CD4-positive, alpha-beta T cell treated with Interleukin-4 for 4 hours (primary cell): ENCODE measurements around the gene GJD4.
A peak's percentile ranks its signal among the peaks of the same experiment; 100 is the strongest.

Experiments
- DNase-seq: peaks from one replicate; pipeline ENCODE4 v3.0.0-alpha.2; 2020

The GJD4 gene, protein sequence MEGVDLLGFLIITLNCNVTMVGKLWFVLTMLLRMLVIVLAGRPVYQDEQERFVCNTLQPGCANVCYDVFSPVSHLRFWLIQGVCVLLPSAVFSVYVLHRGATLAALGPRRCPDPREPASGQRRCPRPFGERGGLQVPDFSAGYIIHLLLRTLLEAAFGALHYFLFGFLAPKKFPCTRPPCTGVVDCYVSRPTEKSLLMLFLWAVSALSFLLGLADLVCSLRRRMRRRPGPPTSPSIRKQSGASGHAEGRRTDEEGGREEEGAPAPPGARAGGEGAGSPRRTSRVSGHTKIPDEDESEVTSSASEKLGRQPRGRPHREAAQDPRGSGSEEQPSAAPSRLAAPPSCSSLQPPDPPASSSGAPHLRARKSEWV

GRCh38 chr10:35605191-35605590, at the start of gene GJD4:
Gene GJD4, plus strand, starts transcription at chr10:35605341. Its CDS starts 227 bp downstream, at chr10:35605568.
- DNase-seq = no peak

GRCh38 chr10:35555962-35556930, 48.9 kb upstream of the GJD4 start:
- DNase-seq = no peak

- DNase-seq = no peak
These were observed 46.9 kb upstream of the GJD4 start for GRCh38 chr10:35558276-35558675.

DNA sequence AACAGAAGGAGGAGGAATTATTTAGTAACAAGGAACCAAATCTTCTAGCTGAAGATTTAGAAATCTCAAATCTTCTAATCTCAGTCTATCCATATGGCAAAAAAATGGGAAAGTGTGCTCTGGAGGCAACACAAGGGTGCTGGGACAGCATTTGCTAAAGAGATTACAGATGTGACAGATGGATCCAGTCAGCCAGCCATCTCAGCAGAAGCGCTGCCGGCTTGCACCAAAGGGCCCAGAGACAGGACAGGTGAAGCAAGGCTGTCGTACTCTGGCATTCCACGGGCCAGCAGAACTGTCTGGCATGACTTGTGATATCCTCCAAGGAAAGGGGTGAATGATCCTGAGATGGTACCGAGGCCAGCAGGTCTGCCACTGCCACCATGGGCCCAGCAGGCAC, 45.7 kb upstream of the GJD4 start:
- DNase-seq = no peak

GRCh38 chr10:35561715-35562114, 43.4 kb upstream of the GJD4 start:
- no peak for DNase-seq

DNA sequence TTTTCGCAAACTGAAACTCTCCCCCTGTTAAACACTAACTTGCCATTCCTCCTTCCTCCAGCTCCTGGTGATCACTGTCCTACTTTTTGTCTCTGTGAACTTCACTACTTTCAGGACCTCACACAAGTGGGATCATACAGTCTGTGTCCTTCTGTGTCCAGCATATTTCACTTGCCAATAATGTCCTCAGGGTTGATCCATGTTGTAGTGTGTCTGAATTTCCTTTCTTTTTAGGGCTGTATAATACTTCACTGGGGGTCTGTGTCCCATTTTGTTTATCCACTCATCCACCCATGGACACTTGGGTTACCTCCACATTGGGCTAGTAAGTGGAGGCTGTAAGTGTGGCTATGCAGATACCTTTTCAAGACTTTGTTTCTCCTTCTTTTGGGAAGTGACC, 42.7 kb upstream of the GJD4 start:
- DNase-seq = no peak

DNA sequence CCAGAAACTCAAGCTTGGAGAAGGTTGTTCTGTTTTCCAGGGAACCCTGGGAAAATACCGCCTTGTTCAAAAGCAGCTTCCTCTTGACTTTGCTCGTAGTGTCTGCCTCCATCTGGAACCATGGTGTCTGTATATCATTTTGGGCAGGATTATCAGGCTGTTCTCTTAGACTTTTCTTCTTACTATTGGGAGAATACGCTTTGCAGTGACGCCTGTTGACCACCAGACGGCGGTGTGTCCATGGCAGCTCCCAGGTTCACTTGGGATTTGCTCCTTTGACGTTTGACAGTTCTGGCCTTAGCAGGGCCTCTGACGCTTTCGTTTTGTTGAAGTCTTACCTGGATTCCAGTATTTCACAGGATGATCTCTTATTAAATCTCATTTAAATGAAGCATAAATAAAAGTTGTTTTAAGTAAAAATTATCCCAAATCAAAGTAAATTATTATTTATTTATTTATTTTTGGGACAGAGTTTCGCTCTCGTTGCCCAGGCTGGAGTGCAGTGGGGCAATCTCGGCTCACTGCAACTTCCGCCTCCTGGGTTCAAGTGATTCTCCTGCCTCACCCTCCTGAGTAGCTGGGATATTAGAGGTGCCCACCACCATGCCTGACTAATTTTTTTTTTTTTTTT, 41.8 kb upstream of the GJD4 start:
- peak; percentile 38 for DNase-seq

DNA sequence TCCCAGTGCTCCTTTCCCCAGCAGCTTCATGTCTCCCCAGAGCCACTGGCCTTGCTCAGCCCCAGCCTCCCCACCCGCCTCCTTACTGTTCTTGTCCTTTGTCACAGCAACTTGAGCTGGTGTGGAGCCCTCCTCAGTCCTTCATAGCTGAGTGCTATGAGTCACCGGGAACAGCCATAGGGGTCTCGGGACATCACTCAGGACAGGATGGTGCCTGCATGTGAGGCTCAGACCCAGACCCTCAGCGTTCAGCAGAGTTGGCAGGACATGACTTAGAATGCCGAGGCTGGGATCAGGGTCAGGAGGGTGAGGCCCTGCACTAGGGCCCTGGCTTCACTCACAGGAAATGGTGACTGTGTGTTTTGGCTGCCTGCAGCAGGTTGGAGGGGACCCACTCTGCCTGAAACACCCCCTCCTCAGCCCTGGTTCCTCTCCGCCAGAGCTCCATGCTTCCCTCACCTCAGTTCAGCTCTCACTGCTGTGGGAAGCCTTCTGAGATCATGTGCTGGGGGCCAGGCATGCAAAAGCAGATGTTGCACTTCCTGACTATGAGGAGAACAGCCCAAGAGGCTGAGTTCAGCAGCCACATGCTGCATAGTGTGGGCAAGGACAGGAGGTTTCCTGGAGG, 40.7 kb upstream of the GJD4 start:
- no peak for DNase-seq

DNA sequence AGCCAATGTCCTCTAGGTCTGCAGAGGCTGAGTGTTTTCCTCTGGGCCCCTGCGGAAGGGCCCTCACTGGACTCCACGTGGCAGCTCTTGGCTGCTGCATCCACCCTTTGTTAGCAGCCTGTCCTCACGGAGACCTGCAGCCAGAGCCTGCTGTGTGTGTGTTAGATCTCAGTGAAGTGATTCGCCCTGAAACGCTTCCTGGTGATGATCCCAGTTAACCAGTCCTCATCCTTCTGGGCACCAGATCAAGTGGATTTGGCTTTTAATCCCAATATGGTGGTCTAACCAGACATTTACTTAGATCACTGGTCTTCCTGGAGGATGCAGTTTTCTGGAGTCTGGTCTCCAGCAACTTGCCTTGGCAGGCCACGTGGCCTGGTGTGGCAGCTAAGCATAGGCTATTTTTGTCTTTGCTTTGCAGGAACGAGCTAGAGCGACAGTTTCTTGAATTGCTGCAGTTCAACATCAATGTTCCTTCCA, 39.5 kb upstream of the GJD4 start:
- no peak for DNase-seq

DNA sequence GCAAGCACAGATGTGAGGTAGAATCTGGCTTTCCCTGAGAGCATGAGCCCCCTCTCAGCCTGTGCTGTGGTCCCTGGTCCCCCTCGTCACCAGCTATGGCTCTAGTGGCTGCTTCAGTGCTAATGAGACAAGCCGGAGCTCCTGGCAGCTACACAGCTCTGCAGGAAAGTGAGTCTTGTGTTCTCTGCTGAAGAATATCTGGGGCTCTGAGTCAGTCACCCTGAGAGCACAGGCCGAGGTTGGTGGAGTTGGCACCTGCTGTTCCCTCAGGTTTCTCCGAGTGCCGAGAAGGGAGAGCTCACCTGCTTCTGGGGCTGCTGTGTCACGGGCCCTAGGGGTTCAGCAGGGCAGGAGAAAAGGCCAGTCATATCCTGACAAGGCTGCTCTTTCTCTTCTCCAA, 37.2 kb upstream of the GJD4 start:
- DNase-seq = no peak

DNA sequence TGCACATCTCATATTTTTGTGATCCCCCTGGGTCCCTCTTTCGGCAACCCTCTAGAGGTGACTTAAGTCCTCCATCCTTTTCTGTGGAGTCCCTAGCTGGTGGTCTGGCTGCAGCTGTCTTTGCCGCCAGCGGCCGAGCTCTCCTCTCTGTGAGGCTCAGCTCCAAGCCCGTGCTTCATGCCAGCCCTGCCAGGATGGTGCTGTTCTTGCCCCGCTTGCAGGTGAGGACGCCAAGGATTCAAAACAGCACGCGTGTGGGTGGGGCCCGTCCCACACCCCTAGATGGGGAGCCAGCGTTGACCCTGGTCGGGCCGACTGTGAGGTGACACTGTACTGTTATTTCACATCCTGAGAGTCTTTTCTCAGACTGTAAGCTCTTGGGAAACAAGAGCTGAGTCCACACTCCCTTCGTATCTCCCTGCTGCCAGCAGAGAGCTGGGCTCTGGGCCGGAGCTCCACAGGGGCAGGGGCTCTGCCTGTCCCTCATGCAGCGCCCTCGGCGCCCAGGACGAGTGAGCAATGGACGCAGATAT, 36.6 kb upstream of the GJD4 start:
- DNase-seq = no peak

DNA sequence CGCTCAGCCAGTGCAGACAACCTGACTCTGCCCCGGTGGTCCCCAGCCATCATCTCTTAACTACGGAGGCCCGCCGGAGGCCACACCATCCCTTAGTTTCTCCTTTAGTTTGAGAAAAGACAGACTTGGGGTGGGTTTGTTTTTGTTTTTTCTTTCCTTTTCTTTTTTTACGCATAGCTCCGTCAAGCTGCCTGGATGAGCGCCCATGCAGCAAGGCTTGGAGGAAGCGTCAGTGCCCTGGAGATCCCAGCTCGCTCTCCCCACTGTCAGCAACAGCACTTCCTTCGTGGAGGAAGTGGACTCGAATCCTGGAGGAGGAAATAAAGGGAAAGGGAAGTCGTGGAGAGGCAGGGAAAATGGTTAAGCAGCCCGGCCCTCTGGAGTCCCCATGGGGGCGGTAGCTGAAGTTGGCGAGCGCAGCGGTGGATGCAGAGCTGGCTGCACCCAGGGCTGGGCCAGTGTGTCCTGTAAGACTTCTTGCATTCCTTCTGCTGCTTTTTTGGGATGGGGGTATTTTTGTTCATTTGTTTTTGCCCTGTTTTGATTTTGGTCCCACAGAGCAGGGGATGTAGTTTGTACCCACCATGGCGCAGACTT, 35.9 kb upstream of the GJD4 start:
- no peak for DNase-seq

DNA sequence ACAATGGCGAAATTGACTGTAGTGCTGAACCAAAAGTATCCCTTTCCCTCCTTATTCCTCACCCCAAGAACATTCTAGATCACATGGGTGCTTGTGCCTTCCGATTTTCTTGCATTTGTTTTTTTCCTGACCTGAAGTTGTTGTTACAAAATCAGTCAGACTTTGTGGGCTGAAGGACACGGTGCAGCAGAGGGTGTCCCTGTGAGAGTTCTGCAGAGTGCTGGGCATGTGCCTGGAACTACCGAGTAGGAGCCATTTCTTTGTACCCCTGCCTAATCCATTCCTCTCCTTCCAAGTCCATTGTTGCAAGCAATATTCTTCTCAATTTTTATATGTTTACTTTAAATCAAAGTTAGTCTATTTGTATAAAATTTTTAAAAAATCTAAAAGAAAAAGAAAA, 35.3 kb upstream of the GJD4 start:
- DNase-seq = no peak

DNA sequence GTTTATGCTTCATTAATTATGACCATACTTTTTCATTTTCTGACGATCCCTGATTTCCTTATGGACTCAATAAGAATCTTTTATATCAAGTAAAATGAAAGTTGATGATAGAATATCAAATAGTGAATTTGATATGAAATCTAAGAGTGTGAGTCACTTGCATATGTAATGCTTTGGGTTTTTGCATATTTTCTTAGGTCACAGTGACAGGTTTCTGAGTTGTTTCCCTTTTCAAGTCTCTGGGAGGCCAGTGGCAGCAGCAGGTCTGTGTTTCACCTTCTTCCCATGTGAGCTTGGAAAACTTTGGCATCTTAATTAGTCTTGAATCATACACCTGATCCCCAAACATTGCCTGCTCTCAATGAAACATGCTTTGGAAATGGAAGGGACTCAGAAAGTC, 34.7 kb upstream of the GJD4 start:
- no peak for DNase-seq

- no peak for DNase-seq
These were observed 32.6 kb upstream of the GJD4 start for GRCh38 chr10:35572583-35572982.

DNA sequence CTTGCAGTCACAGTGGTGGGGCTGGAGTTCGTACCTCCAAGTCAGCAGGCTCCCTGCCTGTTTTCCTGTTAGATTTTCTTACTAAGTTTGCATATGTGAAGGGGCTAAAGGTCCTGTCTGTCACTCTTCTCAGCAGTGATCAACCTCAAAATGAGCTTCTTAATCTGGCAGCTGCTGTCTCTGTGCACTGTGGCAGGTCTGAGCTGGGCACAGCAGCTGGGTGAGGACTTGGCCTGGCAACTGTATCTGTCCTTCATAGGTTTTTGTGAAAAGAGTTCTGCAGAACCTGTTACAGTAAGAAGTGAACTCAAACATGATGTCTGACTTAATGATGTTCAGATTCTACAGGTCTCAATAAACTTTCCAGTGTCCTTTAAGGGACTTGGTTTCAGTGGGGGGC, 31.3 kb upstream of the GJD4 start:
- no peak for DNase-seq

GRCh38 chr10:35574924-35575352, 30.2 kb upstream of the GJD4 start:
- DNase-seq = no peak

GRCh38 chr10:35575640-35576039, 29.5 kb upstream of the GJD4 start:
- DNase-seq = no peak

DNA sequence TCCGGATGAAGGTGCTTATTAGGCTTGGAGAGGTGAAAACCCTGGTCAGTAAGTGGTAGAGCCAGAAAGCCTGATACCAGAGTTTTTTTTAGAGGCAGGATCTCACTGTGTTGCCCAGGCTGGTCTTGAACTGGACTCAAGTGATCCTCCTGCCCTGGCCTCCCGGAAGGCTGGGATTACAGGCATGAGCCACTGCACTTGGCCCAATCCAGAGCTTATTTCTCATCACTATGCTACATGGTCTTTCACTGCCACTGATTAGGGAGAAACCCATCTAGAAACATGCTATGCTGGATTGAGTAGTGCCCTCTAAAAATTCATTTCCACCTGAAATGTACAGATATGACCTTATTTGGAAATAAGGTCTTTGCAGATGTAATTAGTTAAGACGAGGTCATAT, 28.4 kb upstream of the GJD4 start:
- no peak for DNase-seq

GRCh38 chr10:35577926-35578617, 27.1 kb upstream of the GJD4 start:
- no peak for DNase-seq

GRCh38 chr10:35578618-35578956, 26.6 kb upstream of the GJD4 start:
- DNase-seq = no peak

GRCh38 chr10:35579116-35579515, 26.0 kb upstream of the GJD4 start:
- no peak for DNase-seq
